HG03196 (cell line): Measurements from ENCODE around the gene SLC35F3.
"Not testable (repeated sequence)": the region's sequence is repeated elsewhere in the genome, so short reads cannot be mapped to it uniquely, and the experiment has no call there.

ENCODE experiments used
- ATAC-seq: cut with Tn5 transposase; IDR thresholded peaks from one replicate; pipeline ENCODE4 v1.9.1; 2021; ENCODE audit not compliant: unreplicated experiment

SLC35F3 gene

GRCh38 chr1:234277161-234277868, 372.8 kb downstream of the SLC35F3 start:
- no peak for ATAC-seq

DNA sequence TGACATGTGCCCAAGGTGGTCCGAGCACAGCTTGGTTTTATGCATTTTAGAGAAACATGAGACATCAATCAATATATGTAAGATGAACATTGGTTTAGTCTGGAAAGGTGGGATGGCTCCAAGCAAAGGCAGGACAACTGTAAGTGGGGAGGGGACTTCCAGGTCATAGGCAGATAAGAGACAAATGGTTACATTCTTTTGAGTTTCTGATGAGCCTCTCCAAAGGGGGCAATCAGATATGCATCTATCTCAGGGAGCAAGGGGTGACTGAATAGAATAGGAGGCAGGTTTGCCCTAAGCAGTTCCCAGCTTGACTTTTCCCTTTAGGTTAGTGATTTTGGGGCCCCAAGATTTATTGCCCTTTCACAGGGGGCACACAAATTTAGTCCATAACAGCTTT, 374.5 kb downstream of the SLC35F3 start:
- no peak for ATAC-seq

- no peak for ATAC-seq
Observed at GRCh38 chr1:234280500-234280899, 376.0 kb downstream of the SLC35F3 start.

DNA sequence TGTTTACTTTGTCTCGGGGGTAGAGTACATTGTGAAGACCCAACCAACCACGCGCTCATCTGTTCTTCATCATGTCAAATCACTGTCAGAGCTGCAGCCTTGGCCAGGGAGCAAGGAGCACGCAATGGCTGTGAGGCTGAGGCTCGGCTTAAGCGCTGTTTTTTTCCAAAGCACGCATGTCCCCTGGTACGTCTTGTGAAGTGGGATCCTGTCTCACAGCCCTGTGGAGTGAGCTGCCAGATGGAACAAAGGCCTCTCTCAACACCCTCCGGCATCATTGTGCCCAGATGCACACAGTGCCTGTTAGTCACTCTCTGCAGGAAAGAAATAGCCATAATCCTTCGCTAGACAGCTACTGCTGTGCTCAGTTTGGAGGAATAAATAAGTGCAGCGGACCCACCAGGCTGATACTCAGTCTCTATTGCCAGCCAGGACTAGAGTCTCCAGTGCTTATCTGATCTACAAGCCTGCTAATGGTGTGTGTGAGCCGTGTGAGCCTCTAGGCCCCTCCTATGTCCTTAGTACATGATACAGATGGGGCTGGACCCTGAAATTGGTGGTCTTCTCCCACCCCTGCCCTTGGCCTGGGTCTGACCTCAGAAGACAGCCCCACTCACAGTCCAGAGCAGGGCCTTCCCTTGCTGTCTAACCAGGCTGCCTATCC, 377.5 kb downstream of the SLC35F3 start:
- ATAC-seq: no peak

DNA sequence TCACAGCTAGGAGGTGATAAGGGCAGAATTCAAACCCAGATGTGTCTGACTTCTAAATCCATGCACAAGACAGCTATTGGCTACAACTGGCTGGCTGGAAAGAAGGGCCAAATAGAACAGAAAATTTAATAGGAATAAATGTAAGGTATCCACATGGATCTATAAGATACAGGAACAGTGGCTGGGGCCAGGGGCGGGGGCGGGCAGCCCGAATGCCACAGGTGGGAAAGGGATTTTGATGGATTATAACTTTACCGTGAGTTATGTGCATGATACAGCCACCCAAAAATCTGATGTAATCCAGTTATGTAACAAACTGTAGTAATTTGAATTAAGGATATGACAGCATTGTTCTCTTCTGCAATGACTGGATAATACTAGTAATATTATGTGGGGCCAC, 381.7 kb downstream of the SLC35F3 start:
- ATAC-seq: no peak

DNA sequence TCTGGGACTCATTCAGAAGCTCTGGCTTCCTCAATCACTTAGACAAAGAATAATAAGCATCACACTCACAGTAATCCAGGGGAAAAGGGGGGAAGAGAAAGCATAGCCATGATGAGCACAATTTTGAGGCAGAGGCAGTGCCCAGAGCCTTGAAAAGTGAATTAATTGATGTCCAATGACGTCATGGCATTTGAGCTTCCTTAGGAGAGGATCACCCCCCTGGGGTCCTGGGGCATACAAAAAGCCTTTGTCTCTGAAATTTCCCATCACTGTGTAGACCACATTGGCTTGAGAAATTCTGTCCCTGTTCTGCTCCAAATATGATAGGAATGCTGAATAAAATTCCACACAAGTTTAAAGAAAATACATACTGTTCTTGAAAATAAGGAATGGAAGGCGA, 384.5 kb downstream of the SLC35F3 start:
- no peak for ATAC-seq

GRCh38 chr1:234289538-234290305, 385.2 kb downstream of the SLC35F3 start:
- ATAC-seq: no peak

GRCh38 chr1:234292011-234292410, 387.5 kb downstream of the SLC35F3 start:
- no peak for ATAC-seq

DNA sequence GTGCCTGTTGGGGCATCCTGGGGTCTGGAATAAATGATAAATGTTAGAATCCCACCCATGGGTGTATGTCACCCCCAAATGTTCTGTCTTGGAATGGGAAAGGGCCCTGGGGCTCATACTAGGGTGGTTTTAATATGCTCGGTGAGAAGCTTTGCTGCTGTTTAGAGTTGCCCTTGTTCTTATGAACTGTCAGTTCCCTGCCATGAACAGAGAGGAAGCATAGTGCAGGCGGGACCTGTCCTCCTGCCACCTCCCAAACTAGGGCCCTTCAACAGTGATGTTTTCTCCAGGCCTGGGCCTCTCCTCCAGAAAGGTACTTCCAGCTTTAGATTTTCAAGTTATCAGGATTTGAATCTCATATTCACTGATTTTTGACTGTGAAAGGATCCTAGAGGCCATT, 388.1 kb downstream of the SLC35F3 start:
- no peak for ATAC-seq

GRCh38 chr1:234294109-234294817, 389.8 kb downstream of the SLC35F3 start:
- ATAC-seq: no peak

DNA sequence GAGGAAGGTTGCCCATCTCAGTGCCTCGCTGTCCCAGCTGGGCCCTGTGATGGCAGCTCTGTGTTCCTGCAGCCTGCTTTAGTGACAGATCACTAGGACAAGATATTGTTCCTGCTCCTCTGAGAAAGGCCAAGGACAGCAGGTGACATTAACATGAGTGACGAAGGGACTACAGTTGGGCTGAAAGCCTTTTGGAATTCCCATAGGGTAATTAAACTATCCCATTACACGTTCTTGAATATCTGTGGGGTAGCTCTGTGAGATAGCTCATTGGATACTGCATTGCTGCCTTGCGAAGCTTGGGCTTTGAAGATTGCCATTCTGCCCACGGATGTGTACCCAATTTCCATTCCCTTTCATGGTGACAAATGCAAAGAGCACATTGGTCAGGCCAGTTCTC, 390.6 kb downstream of the SLC35F3 start:
- no peak for ATAC-seq

GRCh38 chr1:234295626-234296025, 391.1 kb downstream of the SLC35F3 start:
- ATAC-seq: no peak

GRCh38 chr1:234296496-234296895, 392.0 kb downstream of the SLC35F3 start:
- ATAC-seq: no peak

GRCh38 chr1:234297668-234298067, 393.2 kb downstream of the SLC35F3 start:
- no peak for ATAC-seq

DNA sequence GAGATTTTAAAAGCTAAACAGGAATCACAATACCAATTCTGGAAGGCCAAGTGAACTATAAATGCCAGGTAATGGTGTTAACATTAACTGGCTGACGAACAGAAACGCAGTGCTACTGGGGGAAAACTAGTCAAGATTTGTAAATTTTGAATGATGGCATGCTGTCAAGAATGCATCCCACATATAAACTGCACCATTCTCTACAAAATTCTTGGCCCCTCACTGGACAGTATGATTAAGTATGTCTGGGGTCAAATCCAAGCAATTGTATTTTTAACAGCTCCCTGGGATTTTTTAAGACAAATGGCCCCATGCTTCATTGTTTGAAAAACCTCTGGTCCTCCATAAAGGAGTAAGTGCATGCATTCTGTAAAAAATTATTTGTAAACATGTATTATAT, 395.6 kb downstream of the SLC35F3 start:
- no peak for ATAC-seq

- not testable (repeated sequence) for ATAC-seq
Observed at GRCh38 chr1:234301663-234302062, 397.2 kb downstream of the SLC35F3 start.

GRCh38 chr1:234302354-234302962, 398.0 kb downstream of the SLC35F3 start:
- no peak for ATAC-seq

DNA sequence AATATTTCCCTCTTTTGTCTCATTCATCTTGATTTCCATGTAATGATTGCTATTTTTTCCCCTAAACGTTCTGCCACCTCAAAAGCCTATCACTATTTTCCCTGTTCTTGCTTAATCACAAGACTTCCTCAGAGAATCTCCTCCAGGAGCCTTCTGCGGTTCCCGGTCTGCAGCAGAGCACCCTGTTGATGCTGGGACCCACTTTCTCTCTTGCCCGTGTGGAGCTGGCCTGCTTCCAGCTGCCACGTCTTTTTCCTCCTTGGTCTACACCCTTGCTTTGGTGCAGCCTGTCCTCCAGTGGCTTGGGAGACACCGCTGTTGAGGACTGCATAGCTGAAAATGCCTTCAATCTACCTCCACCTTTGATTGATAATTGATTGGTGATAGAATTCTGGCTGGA, 398.8 kb downstream of the SLC35F3 start:
- no peak for ATAC-seq

- ATAC-seq: no peak
Observed at GRCh38 chr1:234307726-234308125, 403.2 kb downstream of the SLC35F3 start.

DNA sequence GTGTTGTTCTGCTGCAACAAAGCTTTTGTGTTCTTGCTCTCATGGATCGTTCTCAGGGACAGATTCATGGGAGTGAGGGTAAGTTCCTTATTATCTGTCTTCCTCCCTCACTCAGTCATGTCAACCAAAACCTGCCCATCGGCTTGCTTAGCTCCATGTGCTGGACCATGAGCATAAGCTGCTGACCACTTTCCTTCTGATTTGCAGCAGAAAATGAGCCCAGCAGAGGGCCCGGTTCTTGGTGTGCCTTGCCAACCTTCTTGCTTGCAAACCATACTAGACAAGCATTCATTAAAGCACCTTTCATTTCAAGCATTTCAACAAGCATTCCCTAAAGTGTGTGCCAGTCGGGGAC, 404.7 kb downstream of the SLC35F3 start:
- no peak for ATAC-seq
